D721Med (cell line): Measurements from ENCODE around the gene CREB3L2.

ENCODE experiments used
- DNase-seq: peaks from one replicate; pipeline ENCODE4 v3.0.0; 2011; ENCODE audit warnings: low spot score; ENCODE audit not compliant: insufficient read length
- FAIRE-seq: peaks from 2 replicates; lab custom pipeline; 2011; peaks lifted over from hg19 to GRCh38; lab: Jason Lieb, UNC
- CTCF ChIP-seq: IDR thresholded peaks from 2 replicates; pipeline ENCODE4 v1.5.1; 2012; ENCODE audit warnings: mild to moderate bottlenecking, control low read depth; ENCODE audit not compliant: insufficient read depth; ENCODE audit errors: missing control alignments

The CREB3L2 gene

GRCh38 chr7:137888241-137888640 lies 113.6 kb downstream of the CREB3L2 start:
- FAIRE-seq (no peak), DNase-seq (no peak)
- no peak for TF ChIP-seq CTCF

GRCh38 chr7:137886746-137887145 lies 115.1 kb downstream of the CREB3L2 start:
- no peak for TF ChIP-seq CTCF
- no peak for FAIRE-seq
- no peak for DNase-seq

- no peak for TF ChIP-seq CTCF
- no peak for FAIRE-seq
- DNase-seq = no peak
Measured at GRCh38 chr7:137886281-137886680, 115.6 kb downstream of the CREB3L2 start.

GRCh38 chr7:137885678-137886077 lies 116.2 kb downstream of the CREB3L2 start:
- DNase-seq = no peak
- TF ChIP-seq CTCF = no peak
- FAIRE-seq = no peak

GRCh38 chr7:137882806-137883205 lies 119.1 kb downstream of the CREB3L2 start:
- no peak for FAIRE-seq
- no peak for TF ChIP-seq CTCF
- no peak for DNase-seq

- no peak for TF ChIP-seq CTCF
- FAIRE-seq (no peak), DNase-seq (no peak)
Measured at GRCh38 chr7:137882261-137882668, 119.6 kb downstream of the CREB3L2 start.

GRCh38 chr7:137881607-137882260 lies 120.2 kb downstream of the CREB3L2 start:
- no peak for DNase-seq
- FAIRE-seq = no peak
- no peak for TF ChIP-seq CTCF
